Measurements from ENCODE around the gene GLDC. TPM values are rescaled to one million over a fixed set of nuclear protein-coding genes. Genes with fewer than 3 reads are reported as not detected.

Gene GLDC
- total RNA-seq, 4 donors from 2014 or later, result 1.7 to 15.1 (median 8.6) TPM

GRCh38 chr9:6590334-6590733 is 55.2 kb downstream of the GLDC start:
- H3K9me3 ChIP-seq, result no peaks in the 10 kb centered on the region
- H3K36me3 ChIP-seq, result no peaks in the 10 kb centered on the region
- WGBS, 2 donors, result 65 to 80% methylated on average over 2 of the region's 2 CpGs
- no peaks in the 10 kb centered on the region for H3K27me3 ChIP-seq
- no peak overlapping the region for H3K27ac ChIP-seq
- no peaks in the 10 kb centered on the region for H3K4me1 ChIP-seq
- DNase-seq, result no peak
- TF ChIP-seq CTCF (IDR thresholded peaks at IDR 0.05), result no peak
- no peak for TF ChIP-seq POLR2A (IDR thresholded peaks at IDR 0.05)
- intact Hi-C loops (cut with DNase I), result no loop called here
- no peak overlapping the region for H3K4me3 ChIP-seq (replicated peaks in 1 of 3)

- Histone ChIP-seq H3K27ac (no peak overlapping the region), H3K4me1 (no peaks in the 10 kb centered on the region), H3K27me3 (no peaks in the 10 kb centered on the region), H3K4me3 (replicated peaks in 1 of 3) (no peak overlapping the region), H3K9me3 (no peaks in the 10 kb centered on the region), H3K36me3 (no peaks in the 10 kb centered on the region)
- DNase-seq, result no peak
- no peak for TF ChIP-seq POLR2A (IDR thresholded peaks at IDR 0.05)
- TF ChIP-seq CTCF (IDR thresholded peaks at IDR 0.05), result peak in 4 of 6 experiments; percentile 33 to 71 (median 50)
- intact Hi-C loops (cut with DNase I), result loop anchor here (10.0 kb wide), 1 partner anchor 80 kb away; no protein-coding TSS in a partner anchor
- WGBS, 2 donors, result 54 to 57% methylated on average over 5 of the region's 5 CpGs
These were observed 60.5 kb downstream of the GLDC start for GRCh38 chr9:6584881-6585597.

- no peak overlapping the region for H3K27ac ChIP-seq
- no peak for DNase-seq
- intact Hi-C loops (cut with DNase I), result loop anchor here (10.0 kb wide), 1 partner anchor 84 kb away; no protein-coding TSS in a partner anchor
- no peaks in the 10 kb centered on the region for H3K4me1 ChIP-seq
- no peaks in the 10 kb centered on the region for H3K9me3 ChIP-seq
- WGBS, 2 donors, result 93 to 94% methylated on average over 3 of the region's 3 CpGs
- no peak for TF ChIP-seq CTCF (IDR thresholded peaks at IDR 0.05)
- TF ChIP-seq POLR2A (IDR thresholded peaks at IDR 0.05), result no peak
- no peaks in the 10 kb centered on the region for H3K27me3 ChIP-seq
- H3K4me3 ChIP-seq (replicated peaks in 1 of 3), result no peak overlapping the region
- no peaks in the 10 kb centered on the region for H3K36me3 ChIP-seq
These were observed 64.3 kb downstream of the GLDC start for GRCh38 chr9:6581253-6581652.

- Histone ChIP-seq H3K36me3 (no peaks in the 10 kb centered on the region), H3K27ac (no peak overlapping the region), H3K9me3 (no peaks in the 10 kb centered on the region), H3K4me1 (no peaks in the 10 kb centered on the region), H3K27me3 (no peaks in the 10 kb centered on the region), H3K4me3 (replicated peaks in 1 of 3) (no peak overlapping the region)
- DNase-seq, result no peak
- TF ChIP-seq CTCF (IDR thresholded peaks at IDR 0.05), result no peak
- TF ChIP-seq POLR2A (IDR thresholded peaks at IDR 0.05), result no peak
- intact Hi-C loops (cut with DNase I), result loop anchor here (10.0 kb wide), 1 partner anchor 85 kb away; no protein-coding TSS in a partner anchor
- WGBS, 2 donors, result 86% methylated on average over 6 of the region's 6 CpGs
These were observed 65.9 kb downstream of the GLDC start for GRCh38 chr9:6579613-6580012.

- TF ChIP-seq CTCF (IDR thresholded peaks at IDR 0.05) (no peak), POLR2A (IDR thresholded peaks at IDR 0.05) (no peak)
- no peak for DNase-seq
- no peaks in the 10 kb centered on the region for H3K36me3 ChIP-seq
- no peaks in the 10 kb centered on the region for H3K27me3 ChIP-seq
- H3K9me3 ChIP-seq, result no peaks in the 10 kb centered on the region
- H3K4me1 ChIP-seq, result no peaks in the 10 kb centered on the region
- H3K4me3 ChIP-seq (replicated peaks in 1 of 3), result no peak overlapping the region
- H3K27ac ChIP-seq, result no peak overlapping the region
- 89 to 92% methylated on average over 6 of the region's 6 CpGs for WGBS, 2 donors
- intact Hi-C loops (cut with DNase I), result no loop called here
These were observed 68.5 kb downstream of the GLDC start for GRCh38 chr9:6576987-6577386.
